Liver (tissue), 9 donors: Measurements from ENCODE around the gene RGS7. TPM values are rescaled to one million over a fixed set of nuclear protein-coding genes. Genes with fewer than 3 reads are reported as not detected.

Experiments used
- DNase-seq: peaks from one replicate; pipeline ENCODE4 v3.0.0-alpha.2; 2017; ENCODE audit warnings: low spot score
- H3K27ac ChIP-seq, 2 donors: one replicate each; pipeline ENCODE4 v1.7.0; 2013; ENCODE audit warnings: inconsistent platforms in 2 of 2, low read length in 2 of 2, control low read depth in 1 of 2, low read depth in 1 of 2, mild to moderate bottlenecking in 1 of 2
- H3K27me3 ChIP-seq, 4 donors: one replicate each; pipeline versions ENCODE4 v1.6.1 to v1.7.0; 2013; ENCODE audit warnings: low read length in 3 of 4, inconsistent platforms in 1 of 4, mild to moderate bottlenecking in 1 of 4, moderate library complexity in 1 of 4; ENCODE audit not compliant: control insufficient read depth in 4 of 4, insufficient read depth in 4 of 4
- H3K36me3 ChIP-seq, 4 donors: one replicate each; pipeline versions ENCODE4 v1.6.1 to v1.7.0; 2013; ENCODE audit warnings: low read length in 3 of 4, mild to moderate bottlenecking in 3 of 4, low read depth in 1 of 4, moderate library complexity in 1 of 4; ENCODE audit not compliant: control insufficient read depth in 4 of 4, insufficient read depth in 3 of 4
- H3K4me1 ChIP-seq, 4 donors: one replicate each; pipeline versions ENCODE4 v1.6.1 to v1.7.0; 2013; ENCODE audit warnings: low read length in 3 of 4, mild to moderate bottlenecking in 3 of 4, moderate library complexity in 1 of 4; ENCODE audit not compliant: control insufficient read depth in 4 of 4, insufficient read depth in 4 of 4
- H3K4me3 ChIP-seq, 3 donors: one replicate each; pipeline versions ENCODE4 v1.6.1 to v1.7.0; 2013; ENCODE audit warnings: low read length in 3 of 3, control low read depth in 1 of 3, low read depth in 1 of 3, mild to moderate bottlenecking in 1 of 3
- H3K9ac ChIP-seq, 2 donors: one replicate each; pipeline ENCODE4 v1.7.0; 2013; ENCODE audit warnings: low read length in 2 of 2, mild to moderate bottlenecking in 2 of 2, moderate library complexity in 2 of 2, control low read depth in 1 of 2, low read depth in 1 of 2
- H3K9me3 ChIP-seq, 4 donors: one replicate each; pipeline versions ENCODE4 v1.6.1 to v1.7.0; 2013; ENCODE audit warnings: low read length in 3 of 4; ENCODE audit not compliant: control insufficient read depth in 4 of 4
- ATF3 ChIP-seq: IDR thresholded peaks from 2 replicates; pipeline ENCODE4 v1.6.1; 2016; ENCODE audit warnings: antibody characterized with exemption
- EGR1 ChIP-seq, 2 donors: IDR thresholded peaks; 2 replicates each; pipeline ENCODE4 v1.6.1; 2016 to 2018; ENCODE audit warnings: antibody characterized with exemption in 2 of 2, low read depth in 2 of 2
- FOXA1 ChIP-seq: IDR thresholded peaks from 2 replicates; pipeline ENCODE4 v1.6.1; 2016; ENCODE audit warnings: antibody characterized with exemption
- GABPA ChIP-seq, 2 donors: IDR thresholded peaks in 1 of 2; conservative IDR thresholded peaks in 1 of 2; 2 replicates each; pipeline ENCODE4 v1.6.1; 2016; ENCODE audit warnings: antibody characterized with exemption in 2 of 2, mild to moderate bottlenecking in 1 of 2, moderate library complexity in 1 of 2
- HNF4A ChIP-seq, 2 donors: conservative IDR thresholded peaks; 2 replicates each; pipeline ENCODE4 v1.6.1; 2016; ENCODE audit warnings: antibody characterized with exemption in 2 of 2, mild to moderate bottlenecking in 2 of 2
- HNF4G ChIP-seq: IDR thresholded peaks from 2 replicates; pipeline ENCODE4 v1.6.1; 2016; ENCODE audit warnings: antibody characterized with exemption
- JUND ChIP-seq, 2 donors: IDR thresholded peaks; 2 replicates each; pipeline ENCODE4 v1.6.1; 2016; ENCODE audit warnings: antibody characterized with exemption in 2 of 2
- MAX ChIP-seq: IDR thresholded peaks from 2 replicates; pipeline ENCODE4 v1.6.1; 2016; ENCODE audit warnings: antibody characterized with exemption
- NR2F2 ChIP-seq: IDR thresholded peaks from 2 replicates; pipeline ENCODE4 v1.6.1; 2016; ENCODE audit warnings: antibody characterized with exemption
- REST ChIP-seq: IDR thresholded peaks from 2 replicates; pipeline ENCODE4 v1.6.1; 2016; ENCODE audit warnings: antibody characterized with exemption, mild to moderate bottlenecking
- RXRA ChIP-seq, 2 donors: IDR thresholded peaks; 2 replicates each; pipeline ENCODE4 v1.6.1; 2017 to 2018; ENCODE audit warnings: antibody characterized with exemption in 2 of 2, mild to moderate bottlenecking in 1 of 2
- SP1 ChIP-seq: IDR thresholded peaks from 2 replicates; pipeline ENCODE4 v1.6.1; 2018; ENCODE audit warnings: antibody characterized with exemption, mild to moderate bottlenecking
- TAF1 ChIP-seq: conservative IDR thresholded peaks from 2 replicates; pipeline ENCODE4 v1.6.1; 2016; ENCODE audit warnings: antibody characterized with exemption, mild to moderate bottlenecking
- YY1 ChIP-seq: IDR thresholded peaks from 2 replicates; pipeline ENCODE4 v1.6.1; 2016; ENCODE audit warnings: antibody characterized with exemption, mild to moderate bottlenecking
- ZBTB33 ChIP-seq: IDR thresholded peaks from 2 replicates; pipeline ENCODE4 v1.6.1; 2016; ENCODE audit warnings: antibody characterized with exemption
- WGBS: extraction: QIAGEN DNeasy Blood & Tissue Kit; methylation state at CpG from one replicate; pipeline ENCODE4 v1.1.7; 2013; 5-methylcytosine and 5-hydroxymethylcytosine counted together
- polyA plus RNA-seq, 2 donors: library from polyadenylated mRNA; stranded (reverse) in 1 of 2; unstranded in 1 of 2; fragments of 200-250 nt in 1 of 2; fragments of >200 nt in 1 of 2; fragmentation: Nextera tagmentation in 1 of 2; extraction: Ambion mirVana in 1 of 2; gene quantifications; one replicate each; pipeline versions ENCODE4 v1.2.1 to v1.2.3, GENCODE V29; 2013 to 2015
- total RNA-seq, 2 donors: library from RNA; depleted of rRNA; stranded (reverse); fragments of >200 nt; gene quantifications; one replicate each; pipeline ENCODE4 v1.2.3, GENCODE V29; 2014
- donor health status: healthy.
- donor health status: healthy.
- donor health status: healthy.
- donor health status: healthy.
- donor health status: healthy.

The RGS7 gene
- total and polyA plus RNA-seq, 4 donors, result 0.05 to 0.18 TPM; not detected in 2

- TF ChIP-seq TAF1, result no peak
- no peak for TF ChIP-seq REST
- no peaks in the 10 kb centered on the region for H3K4me1 ChIP-seq
- peaks cover 0 to 2% (median 0%) of the 10 kb centered on the region in 4 donors for H3K27me3 ChIP-seq
- no peak for DNase-seq
- no peaks in the 10 kb centered on the region for H3K9me3 ChIP-seq
- H3K36me3 ChIP-seq, result no peaks in the 10 kb centered on the region
- no peak overlapping the region for H3K4me3 ChIP-seq
- H3K9ac ChIP-seq, result no peak overlapping the region
- WGBS, result 42% methylated on average over 1 of the region's 1 CpG
- no peak overlapping the region for H3K27ac ChIP-seq
Observed at GRCh38 chr1:241114699-241115233, 242.2 kb downstream of the RGS7 start.

GRCh38 chr1:241113557-241113956, 243.4 kb downstream of the RGS7 start:
- H3K9me3 ChIP-seq, result no peaks in the 10 kb centered on the region
- H3K9ac ChIP-seq, result no peak overlapping the region
- TF ChIP-seq EGR1 (IDR thresholded peaks at IDR 0.05; ENCODE audit: low read depth in 2 of 2), result no peak
- no peak for TF ChIP-seq MAX
- TF ChIP-seq SP1, result no peak
- TF ChIP-seq HNF4A (conservative IDR thresholded peaks at IDR 0.05), result no peak
- TF ChIP-seq JUND (IDR thresholded peaks at IDR 0.05), result no peak
- TF ChIP-seq YY1, result no peak
- TF ChIP-seq TAF1, result no peak
- no peak for TF ChIP-seq RXRA (IDR thresholded peaks at IDR 0.05)
- no peak for TF ChIP-seq HNF4G
- TF ChIP-seq ATF3, result no peak
- TF ChIP-seq NR2F2, result no peak
- no peak overlapping the region for H3K4me3 ChIP-seq
- H3K27me3 ChIP-seq, result peaks cover 0 to 2% (median 0%) of the 10 kb centered on the region in 4 donors
- no peaks in the 10 kb centered on the region for H3K4me1 ChIP-seq
- no peak overlapping the region for H3K27ac ChIP-seq
- DNase-seq, result no peak
- 40% methylated on average over 5 of the region's 5 CpGs for WGBS
- H3K36me3 ChIP-seq, result no peaks in the 10 kb centered on the region

GRCh38 chr1:241109039-241109438, 248.0 kb downstream of the RGS7 start:
- Histone ChIP-seq H3K4me1 (no peaks in the 10 kb centered on the region), H3K4me3 (no peak overlapping the region), H3K27me3 (no peaks in the 10 kb centered on the region), H3K9me3 (no peaks in the 10 kb centered on the region), H3K27ac (no peak overlapping the region), H3K36me3 (no peaks in the 10 kb centered on the region), H3K9ac (no peak overlapping the region)
- 78% methylated on average over 7 of the region's 7 CpGs for WGBS
- no peak for DNase-seq
- TF ChIP-seq ZBTB33 (no peak), GABPA (IDR thresholded peaks at IDR 0.05 in 1 of 2, conservative IDR thresholded peaks at IDR 0.05 in 1 of 2) (no peak), FOXA1 (no peak)
